Astrocyte of the cerebellum (primary cell): ENCODE results near the gene IFI16.
A peak's percentile ranks its signal among the peaks of the same experiment; 100 is the strongest.
"Not testable (repeated sequence)": the region's sequence is repeated elsewhere in the genome, so short reads cannot be mapped to it uniquely, and the experiment has no call there.

Experiments used
- DNase-seq: peaks from one replicate; pipeline ENCODE4 v3.0.0-alpha.2; 2011; ENCODE audit warnings: low read depth
- H3K4me3 ChIP-seq: 2 replicates; pipeline ENCODE4 v1.5.1; 2011; ENCODE audit warnings: mild to moderate bottlenecking, low read depth, low read length, moderate library complexity
- CTCF ChIP-seq: IDR thresholded peaks from 2 replicates; pipeline ENCODE4 v1.5.1; 2012; ENCODE audit warnings: low read length, low read depth, moderate library complexity, mild to moderate bottlenecking; ENCODE audit errors: missing control alignments
- in situ Hi-C: cut with HindIII; loops from 2 replicates; pipeline ENCODE4 v1.10.0; 2017; ENCODE audit warnings: low sequenced_read_pairs

IFI16 gene

GRCh38 chr1:159000625-159001024 is 9.1 kb upstream of the IFI16 start:
- in situ Hi-C loops, result loop anchor here (25.0 kb wide), 1 partner anchor 1038 kb away; no protein-coding TSS in a partner anchor
- peak overlapping the region; percentile 61 for H3K4me3 ChIP-seq
- peak; percentile 94 for DNase-seq
- no peak for TF ChIP-seq CTCF

DNA sequence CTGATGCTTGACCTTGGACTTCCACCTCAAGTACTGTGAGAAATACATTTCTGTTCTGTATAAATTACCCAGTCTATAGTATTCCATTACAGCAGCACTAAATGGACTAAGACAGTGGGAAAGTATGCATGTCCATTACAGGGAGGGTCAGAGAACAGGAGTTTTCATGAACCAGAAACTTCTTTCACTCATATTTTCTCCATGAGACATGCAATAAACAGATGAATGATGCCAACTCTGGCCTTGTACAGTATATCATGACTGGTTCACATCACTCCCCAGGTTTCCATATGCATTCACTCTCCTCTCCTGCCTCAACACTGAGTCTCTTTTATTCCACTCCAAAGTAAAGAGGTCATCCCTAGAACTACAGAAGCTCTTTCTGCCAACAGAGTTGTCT is 4.5 kb upstream of the IFI16 start:
- no peak for DNase-seq
- no peak overlapping the region for H3K4me3 ChIP-seq
- in situ Hi-C loops, result loop anchor here (25.0 kb wide), 1 partner anchor 1043 kb away; no protein-coding TSS in a partner anchor
- no peak for TF ChIP-seq CTCF

DNA sequence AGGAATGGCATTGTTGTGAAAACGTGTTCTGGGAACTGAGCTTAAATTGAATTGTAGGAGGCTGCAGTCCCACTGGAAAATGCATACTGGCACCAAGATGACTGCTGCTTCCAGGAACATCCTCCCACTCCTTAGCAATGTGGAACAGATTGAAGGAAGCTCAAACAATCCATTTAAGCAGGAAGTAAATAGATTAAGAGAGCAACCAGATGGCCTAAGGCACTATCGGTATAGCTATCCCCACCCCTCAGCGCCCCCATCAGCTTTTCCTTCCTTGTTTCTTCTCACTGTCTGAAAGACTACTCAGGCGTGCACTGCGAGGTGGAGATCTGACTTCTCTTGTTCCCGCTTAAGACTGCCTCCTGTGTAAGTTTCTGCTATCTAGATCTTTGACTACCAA is 4.0 kb upstream of the IFI16 start:
- in situ Hi-C loops, result loop anchor here (25.0 kb wide), 1 partner anchor 1043 kb away; no protein-coding TSS in a partner anchor
- H3K4me3 ChIP-seq, result no peak overlapping the region
- no peak for DNase-seq

DNA sequence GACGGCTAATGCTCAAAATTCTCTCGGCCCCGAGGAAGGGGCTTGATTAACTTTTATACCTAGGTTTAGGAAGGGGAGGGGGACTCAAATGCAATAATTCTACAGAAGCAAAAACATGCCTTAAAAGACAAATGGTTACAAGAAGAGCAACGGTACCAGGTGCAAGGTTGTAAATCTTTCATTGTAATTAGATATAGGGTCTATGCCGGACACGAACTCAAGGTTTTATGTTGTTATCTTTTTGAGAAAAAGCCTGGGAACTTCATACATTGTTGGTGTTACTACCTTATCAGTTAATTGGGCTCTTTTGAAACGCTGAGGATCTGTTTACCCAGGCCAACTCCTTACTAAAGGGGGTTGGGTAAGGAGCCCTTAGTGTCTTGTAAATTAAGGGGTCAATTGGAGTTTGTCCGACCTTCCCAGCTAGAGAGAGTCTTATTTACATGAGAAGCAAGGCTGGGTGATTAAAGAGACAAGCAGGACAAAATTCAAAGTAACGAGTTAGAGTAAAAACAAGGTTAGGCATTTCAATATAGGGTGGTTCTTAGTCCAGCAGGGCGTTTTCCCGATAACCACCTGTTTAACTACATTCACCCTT is 3.4 kb upstream of the IFI16 start:
- not testable (repeated sequence) for DNase-seq, H3K4me3 ChIP-seq
- in situ Hi-C loops, result loop anchor here (25.0 kb wide), 1 partner anchor 1044 kb away; no protein-coding TSS in a partner anchor

More for the DNA sequence above, 4.0 kb upstream of the IFI16 start:
- no peak for TF ChIP-seq CTCF

- in situ Hi-C loops, result loop anchor here (25.0 kb wide), 1 partner anchor 1045 kb away; no protein-coding TSS in a partner anchor
- TF ChIP-seq CTCF, result no peak
- no peak overlapping the region for H3K4me3 ChIP-seq
- no peak for DNase-seq
These were observed 2.0 kb upstream of the IFI16 start for GRCh38 chr1:159007726-159008125.

- H3K4me3 ChIP-seq, result no peak overlapping the region
- DNase-seq, result no peak
- in situ Hi-C loops, result loop anchor here (25.0 kb wide), 1 partner anchor 1046 kb away; no protein-coding TSS in a partner anchor
- no peak for TF ChIP-seq CTCF
These were observed 941 bp upstream of the IFI16 start for GRCh38 chr1:159008744-159009188.

DNA sequence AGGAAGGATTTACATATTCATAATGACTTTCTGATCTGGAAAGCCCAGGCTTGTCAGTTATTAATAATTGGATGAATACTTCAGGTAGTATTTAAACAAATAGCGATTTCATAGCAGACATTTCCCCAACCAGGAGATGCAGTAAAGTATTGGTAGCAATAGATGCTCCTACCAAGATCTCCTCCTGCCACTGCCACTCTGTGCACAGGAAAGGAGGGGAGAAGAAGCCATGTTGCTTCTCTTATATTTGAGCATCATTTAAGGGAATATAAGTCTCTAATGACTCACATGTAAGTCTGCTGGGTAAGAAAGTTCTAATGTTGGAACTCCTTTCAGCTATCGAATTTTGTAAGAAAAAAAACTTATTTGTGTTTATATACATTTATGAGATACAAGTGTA is 420 bp upstream of the IFI16 start:
- DNase-seq, result no peak
- no peak for TF ChIP-seq CTCF
- H3K4me3 ChIP-seq, result no peak overlapping the region
- in situ Hi-C loops, result loop anchor here (25.0 kb wide), 1 partner anchor 1047 kb away; no protein-coding TSS in a partner anchor
